Upper lobe of right lung (tissue), 1 donor: ENCODE results near the gene COPS7A. TPM values are rescaled to one million over a fixed set of nuclear protein-coding genes. Genes with fewer than 3 reads are reported as not detected.

Experiments
- ATAC-seq: fragments of 200-7000 bp; cut with Tn5 transposase; one replicate; pipeline ENCODE4 v1.9.1; 2020; ENCODE audit warnings: mild to moderate bottlenecking, moderate library complexity
- DNase-seq: peaks from one replicate; pipeline ENCODE4 v3.0.0-alpha.2; 2020
- H3K27ac ChIP-seq: fragments of 200-600 bp; one replicate; pipeline ENCODE4 v1.8.0; 2022
- H3K27me3 ChIP-seq: fragments of 200-600 bp; one replicate; pipeline ENCODE4 v1.8.0; 2022; ENCODE audit warnings: mild to moderate bottlenecking
- H3K36me3 ChIP-seq: fragments of 200-600 bp; one replicate; pipeline ENCODE4 v1.8.0; 2022
- H3K4me1 ChIP-seq: fragments of 200-600 bp; one replicate; pipeline ENCODE4 v1.8.0; 2022
- H3K4me3 ChIP-seq: fragments of 200-600 bp; one replicate; pipeline ENCODE4 v1.8.0; 2022; ENCODE audit warnings: mild to moderate bottlenecking
- H3K9me3 ChIP-seq: fragments of 200-600 bp; one replicate; pipeline ENCODE4 v1.8.0; 2022
- intact Hi-C: fragments of 100-400 bp; cut with DNase I; formaldehyde crosslinking; loops from one replicate; pipeline ENCODE4 v1.11.0; 2022
- long read RNA-seq: library from polyadenylated mRNA; unstranded; transcript quantifications from one replicate; pipeline ENCODE4 v2.0.0, GENCODE V29; 2021
- total RNA-seq: library from RNA; stranded (reverse); fragmentation: NEBNext Ultra II Directional; extraction: Animal tissue kit (Norgen Biotek cat#: 25700); gene quantifications from one replicate; pipeline ENCODE4 v1.2.1, GENCODE V29; 2021
- TF ChIP-seq, protein P1 (sequence below): fragments of 200-600 bp; IDR thresholded peaks from one replicate; pipeline ENCODE4 v1.8.0; 2022; ENCODE audit warnings: antibody characterized with exemption
- donor health status: DM: no; HTN: yes; CAD: no; lungs with severe emphysema.

COPS7A gene, protein sequence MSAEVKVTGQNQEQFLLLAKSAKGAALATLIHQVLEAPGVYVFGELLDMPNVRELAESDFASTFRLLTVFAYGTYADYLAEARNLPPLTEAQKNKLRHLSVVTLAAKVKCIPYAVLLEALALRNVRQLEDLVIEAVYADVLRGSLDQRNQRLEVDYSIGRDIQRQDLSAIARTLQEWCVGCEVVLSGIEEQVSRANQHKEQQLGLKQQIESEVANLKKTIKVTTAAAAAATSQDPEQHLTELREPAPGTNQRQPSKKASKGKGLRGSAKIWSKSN
- total RNA-seq = 57.9 TPM
- long read RNA-seq, transcript COPS7A-215 (8 exons, 2,127 nt) = major isoform, 61 of 140 reads
- long read RNA-seq, transcript COPS7A-210 (8 exons, 1,832 nt) = minor isoform, 19 of 140 reads
- long read RNA-seq, transcript COPS7A-201 (8 exons, 1,721 nt) = minor isoform, 15 of 140 reads
- long read RNA-seq, transcript COPS7A-204 (7 exons, 2,034 nt) = minor isoform, 10 of 140 reads
- long read RNA-seq, partial matches to known transcripts = 20 of 140 reads
- long read RNA-seq, other reads (novel, unspliced or antisense) = 9 of 140 reads

GRCh38 chr12:6723607-6724408 lies at the start of gene COPS7A:
COPS7A (plus strand) TSS chr12:6724046; CDS start chr12:6724657, 611 bp downstream.
- ATAC-seq (peak; percentile 98), DNase-seq (peak; percentile 99)
- Histone ChIP-seq H3K9me3 (no peaks in the 10 kb centered on the region), H3K4me1 (peaks cover 10% of the 10 kb centered on the region), H3K27ac (peak within 1 kb of the TSS; percentile 88), H3K27me3 (no peaks in the 10 kb centered on the region), H3K36me3 (peaks cover 14% of the 10 kb centered on the region), H3K4me3 (peak within 1 kb of the TSS; percentile 68)
- intact Hi-C loops = no loop called here
- TF ChIP-seq, protein P1, sequence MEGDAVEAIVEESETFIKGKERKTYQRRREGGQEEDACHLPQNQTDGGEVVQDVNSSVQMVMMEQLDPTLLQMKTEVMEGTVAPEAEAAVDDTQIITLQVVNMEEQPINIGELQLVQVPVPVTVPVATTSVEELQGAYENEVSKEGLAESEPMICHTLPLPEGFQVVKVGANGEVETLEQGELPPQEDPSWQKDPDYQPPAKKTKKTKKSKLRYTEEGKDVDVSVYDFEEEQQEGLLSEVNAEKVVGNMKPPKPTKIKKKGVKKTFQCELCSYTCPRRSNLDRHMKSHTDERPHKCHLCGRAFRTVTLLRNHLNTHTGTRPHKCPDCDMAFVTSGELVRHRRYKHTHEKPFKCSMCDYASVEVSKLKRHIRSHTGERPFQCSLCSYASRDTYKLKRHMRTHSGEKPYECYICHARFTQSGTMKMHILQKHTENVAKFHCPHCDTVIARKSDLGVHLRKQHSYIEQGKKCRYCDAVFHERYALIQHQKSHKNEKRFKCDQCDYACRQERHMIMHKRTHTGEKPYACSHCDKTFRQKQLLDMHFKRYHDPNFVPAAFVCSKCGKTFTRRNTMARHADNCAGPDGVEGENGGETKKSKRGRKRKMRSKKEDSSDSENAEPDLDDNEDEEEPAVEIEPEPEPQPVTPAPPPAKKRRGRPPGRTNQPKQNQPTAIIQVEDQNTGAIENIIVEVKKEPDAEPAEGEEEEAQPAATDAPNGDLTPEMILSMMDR = no peak

DNA sequence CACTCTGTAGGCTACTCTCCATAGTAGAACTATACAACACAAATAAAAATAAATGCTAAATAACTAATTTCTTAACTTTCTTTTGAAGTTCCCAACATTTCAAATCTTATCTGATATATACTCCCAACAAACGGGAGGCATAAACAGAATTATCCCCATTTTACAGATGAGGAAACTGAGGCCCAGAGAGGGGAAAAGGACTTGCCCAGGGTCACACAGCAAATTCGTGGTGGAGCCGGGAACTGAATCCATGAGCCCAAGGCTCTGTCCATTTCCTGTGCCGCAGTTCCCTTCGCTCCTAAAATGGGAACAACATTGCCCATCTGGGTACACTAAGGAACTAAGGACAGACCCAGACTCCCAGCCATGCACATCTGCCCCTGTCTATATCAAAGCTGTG lies 46.9 kb upstream of the COPS7A start:
- TF ChIP-seq, protein P1 = no peak
- intact Hi-C loops = no loop called here
- H3K27ac ChIP-seq = no peak overlapping the region
- no peak for ATAC-seq
- H3K9me3 ChIP-seq = no peaks in the 10 kb centered on the region
- H3K27me3 ChIP-seq = no peaks in the 10 kb centered on the region
- no peaks in the 10 kb centered on the region for H3K4me1 ChIP-seq
- DNase-seq = no peak
- no peak overlapping the region for H3K4me3 ChIP-seq
- H3K36me3 ChIP-seq = peaks cover 89% of the 10 kb centered on the region

- no peak for ATAC-seq
- no peaks in the 10 kb centered on the region for H3K27me3 ChIP-seq
- no peaks in the 10 kb centered on the region for H3K9me3 ChIP-seq
- TF ChIP-seq, protein P1 = peak; percentile 51
- H3K4me1 ChIP-seq = peaks cover 25% of the 10 kb centered on the region
- no peak overlapping the region for H3K27ac ChIP-seq
- no peak overlapping the region for H3K4me3 ChIP-seq
- no peak for DNase-seq
- H3K36me3 ChIP-seq = peaks cover 13% of the 10 kb centered on the region
- intact Hi-C loops = no loop called here
These were observed 39.2 kb upstream of the COPS7A start for GRCh38 chr12:6684609-6685008.

GRCh38 chr12:6685814-6686213 lies 38.0 kb upstream of the COPS7A start:
- TF ChIP-seq, protein P1 = no peak
- Histone ChIP-seq H3K9me3 (no peaks in the 10 kb centered on the region), H3K4me3 (no peak overlapping the region), H3K4me1 (peaks cover 35% of the 10 kb centered on the region), H3K27ac (no peak overlapping the region), H3K36me3 (peaks cover 6% of the 10 kb centered on the region), H3K27me3 (no peaks in the 10 kb centered on the region)
- no peak for DNase-seq
- intact Hi-C loops = no loop called here
- ATAC-seq = no peak

- peak overlapping the region; percentile 96 for H3K27ac ChIP-seq
- H3K4me3 ChIP-seq = peak overlapping the region; percentile 82
- DNase-seq (no peak), ATAC-seq (no peak)
- H3K9me3 ChIP-seq = no peaks in the 10 kb centered on the region
- intact Hi-C loops = no loop called here
- H3K27me3 ChIP-seq = no peaks in the 10 kb centered on the region
- TF ChIP-seq, protein P1 = no peak
- peaks cover 35% of the 10 kb centered on the region for H3K4me1 ChIP-seq
- no peaks in the 10 kb centered on the region for H3K36me3 ChIP-seq
These were observed 35.3 kb upstream of the COPS7A start for GRCh38 chr12:6688543-6688998.
